Measurements from ENCODE around the gene MYH10.

- TF ChIP-seq, protein P1, sequence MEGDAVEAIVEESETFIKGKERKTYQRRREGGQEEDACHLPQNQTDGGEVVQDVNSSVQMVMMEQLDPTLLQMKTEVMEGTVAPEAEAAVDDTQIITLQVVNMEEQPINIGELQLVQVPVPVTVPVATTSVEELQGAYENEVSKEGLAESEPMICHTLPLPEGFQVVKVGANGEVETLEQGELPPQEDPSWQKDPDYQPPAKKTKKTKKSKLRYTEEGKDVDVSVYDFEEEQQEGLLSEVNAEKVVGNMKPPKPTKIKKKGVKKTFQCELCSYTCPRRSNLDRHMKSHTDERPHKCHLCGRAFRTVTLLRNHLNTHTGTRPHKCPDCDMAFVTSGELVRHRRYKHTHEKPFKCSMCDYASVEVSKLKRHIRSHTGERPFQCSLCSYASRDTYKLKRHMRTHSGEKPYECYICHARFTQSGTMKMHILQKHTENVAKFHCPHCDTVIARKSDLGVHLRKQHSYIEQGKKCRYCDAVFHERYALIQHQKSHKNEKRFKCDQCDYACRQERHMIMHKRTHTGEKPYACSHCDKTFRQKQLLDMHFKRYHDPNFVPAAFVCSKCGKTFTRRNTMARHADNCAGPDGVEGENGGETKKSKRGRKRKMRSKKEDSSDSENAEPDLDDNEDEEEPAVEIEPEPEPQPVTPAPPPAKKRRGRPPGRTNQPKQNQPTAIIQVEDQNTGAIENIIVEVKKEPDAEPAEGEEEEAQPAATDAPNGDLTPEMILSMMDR (IDR thresholded peaks at IDR 0.05): no peak
- TF ChIP-seq POLR2A (IDR thresholded peaks at IDR 0.05): no peak
- no peak for TF ChIP-seq POLR2AphosphoS5 (IDR thresholded peaks at IDR 0.05)
These were observed 92.8 kb downstream of the MYH10 start for GRCh38 chr17:8537734-8538133.
